ENCODE measurements around the gene CD44. TPM values are rescaled to one million over a fixed set of nuclear protein-coding genes. Genes with fewer than 3 reads are reported as not detected.
A peak's percentile ranks its signal among the peaks of the same experiment; 100 is the strongest.

The CD44 gene
- total RNA-seq, 3 donors from 2014 or later (not counting 1 experiment from before 2014, with no cell fraction given): 354 to 638 (median 490) TPM

GRCh38 chr11:35168671-35169070 lies 29.7 kb downstream of the CD44 start:
- Mint-ChIP-seq H3K27me3 (ENCODE audit: low read depth in 2 of 2) (no peaks in the 10 kb centered on the region), H3K36me3 (peaks cover 10% of the 10 kb centered on the region), H3K4me3 (peak overlapping the region; percentile 52), H3K9me3 (no peaks in the 10 kb centered on the region), H3K4me1 (peaks cover 94 to 97% of the 10 kb centered on the region in 2 donors), H3K27ac (peak overlapping the region; percentile 90 to 99)
- Histone ChIP-seq H3K27me3 (ENCODE audit: control insufficient read depth, insufficient read depth, low read length) (no peaks in the 10 kb centered on the region), H3K27ac (ENCODE audit: low read length) (peak overlapping the region; percentile 99), H3K4me1 (ENCODE audit: control insufficient read depth, insufficient read depth, low read length) (peaks cover 67% of the 10 kb centered on the region), H3K9me3 (ENCODE audit: control insufficient read depth, insufficient read depth, low read length) (no peaks in the 10 kb centered on the region), H3K4me3 (ENCODE audit: low read length) (no peak overlapping the region), H3K36me3 (ENCODE audit: control insufficient read depth, insufficient read depth, low read length) (peaks cover 4% of the 10 kb centered on the region)
- intact Hi-C loops (cut with micrococcal nuclease): loop anchor here (5.0 kb wide), 2 partner anchors 171 to 251 kb away; partner anchors contain the start of genes APIP and PDHX
- TF ChIP-seq CTCF (IDR thresholded peaks at IDR 0.05): no peak
- DNase-seq (no peak), ATAC-seq (no peak)
- 76% methylated on average over 1 of the region's 2 CpGs for WGBS (ENCODE audit: insufficient coverage)

- Mint-ChIP-seq H3K4me3 (peak overlapping the region; percentile 4), H3K36me3 (peaks cover 10% of the 10 kb centered on the region), H3K27ac (peak overlapping the region; percentile 90 to 99), H3K27me3 (ENCODE audit: low read depth in 2 of 2) (no peaks in the 10 kb centered on the region), H3K4me1 (peaks cover 94 to 97% of the 10 kb centered on the region in 2 donors), H3K9me3 (no peaks in the 10 kb centered on the region)
- Histone ChIP-seq H3K36me3 (ENCODE audit: control insufficient read depth, insufficient read depth, low read length) (peaks cover 4% of the 10 kb centered on the region), H3K27me3 (ENCODE audit: control insufficient read depth, insufficient read depth, low read length) (no peaks in the 10 kb centered on the region), H3K4me3 (ENCODE audit: low read length) (no peak overlapping the region), H3K9me3 (ENCODE audit: control insufficient read depth, insufficient read depth, low read length) (no peaks in the 10 kb centered on the region), H3K27ac (ENCODE audit: low read length) (peak overlapping the region; percentile 99), H3K4me1 (ENCODE audit: control insufficient read depth, insufficient read depth, low read length) (peaks cover 67% of the 10 kb centered on the region)
- no peak for ATAC-seq
- intact Hi-C loops (cut with micrococcal nuclease): loop anchor here (5.0 kb wide), 2 partner anchors 172 to 252 kb away; partner anchors contain the start of genes APIP and PDHX
- no peak for DNase-seq
- TF ChIP-seq CTCF (IDR thresholded peaks at IDR 0.05): no peak
- 100% methylated on average over 1 of the region's 2 CpGs for WGBS (ENCODE audit: insufficient coverage)
Measured at GRCh38 chr11:35169112-35169511, 30.1 kb downstream of the CD44 start.

GRCh38 chr11:35169754-35170153 lies 30.8 kb downstream of the CD44 start:
- Mint-ChIP-seq H3K27ac (peak overlapping the region; percentile 63 to 99), H3K4me3 (no peak overlapping the region), H3K36me3 (peaks cover 10% of the 10 kb centered on the region), H3K9me3 (no peaks in the 10 kb centered on the region), H3K4me1 (peaks cover 95 to 98% of the 10 kb centered on the region in 2 donors), H3K27me3 (ENCODE audit: low read depth in 2 of 2) (no peaks in the 10 kb centered on the region)
- 100% methylated on average over 1 of the region's 1 CpG for WGBS (ENCODE audit: insufficient coverage)
- H3K9me3 ChIP-seq (ENCODE audit: control insufficient read depth, insufficient read depth, low read length): no peaks in the 10 kb centered on the region
- no peak for DNase-seq
- no peak overlapping the region for H3K4me3 ChIP-seq (ENCODE audit: low read length)
- peaks cover 66% of the 10 kb centered on the region for H3K4me1 ChIP-seq (ENCODE audit: control insufficient read depth, insufficient read depth, low read length)
- intact Hi-C loops (cut with micrococcal nuclease): loop anchor here (5.0 to 10.0 kb wide), 3 partner anchors 45 to 252 kb away; partner anchors contain the start of genes APIP and PDHX
- no peak for TF ChIP-seq CTCF (IDR thresholded peaks at IDR 0.05)
- H3K27me3 ChIP-seq (ENCODE audit: control insufficient read depth, insufficient read depth, low read length): no peaks in the 10 kb centered on the region
- H3K27ac ChIP-seq (ENCODE audit: low read length): peak overlapping the region; percentile 4
- no peak for ATAC-seq
- H3K36me3 ChIP-seq (ENCODE audit: control insufficient read depth, insufficient read depth, low read length): peaks cover 4% of the 10 kb centered on the region

GRCh38 chr11:35170503-35170902 lies 31.5 kb downstream of the CD44 start:
- H3K9me3 Mint-ChIP-seq: no peaks in the 10 kb centered on the region
- H3K4me3 Mint-ChIP-seq: no peak overlapping the region
- H3K27ac ChIP-seq (ENCODE audit: low read length): peak overlapping the region; percentile 19
- TF ChIP-seq CTCF (IDR thresholded peaks at IDR 0.05): no peak
- no peaks in the 10 kb centered on the region for H3K9me3 ChIP-seq (ENCODE audit: control insufficient read depth, insufficient read depth, low read length)
- no peak for ATAC-seq
- peaks cover 62% of the 10 kb centered on the region for H3K4me1 ChIP-seq (ENCODE audit: control insufficient read depth, insufficient read depth, low read length)
- no peak overlapping the region for H3K4me3 ChIP-seq (ENCODE audit: low read length)
- peaks cover 10% of the 10 kb centered on the region for H3K36me3 Mint-ChIP-seq
- H3K27ac Mint-ChIP-seq: peak overlapping the region; percentile 63 to 66
- H3K36me3 ChIP-seq (ENCODE audit: control insufficient read depth, insufficient read depth, low read length): peaks cover 4% of the 10 kb centered on the region
- peaks cover 97 to 99% of the 10 kb centered on the region in 2 donors for H3K4me1 Mint-ChIP-seq
- H3K27me3 ChIP-seq (ENCODE audit: control insufficient read depth, insufficient read depth, low read length): no peaks in the 10 kb centered on the region
- 76% methylated on average over 3 of the region's 3 CpGs for WGBS (ENCODE audit: insufficient coverage)
- intact Hi-C loops (cut with micrococcal nuclease): loop anchor here (10.0 kb wide), 1 partner anchor 46 kb away; no protein-coding TSS in a partner anchor
- H3K27me3 Mint-ChIP-seq (ENCODE audit: low read depth in 2 of 2): no peaks in the 10 kb centered on the region
- peak in 1 of 2 donors; percentile 49 for DNase-seq

Measured in natural killer cell (primary cell).